Measurements from ENCODE around the gene SARM1. TPM values are rescaled to one million over a fixed set of nuclear protein-coding genes. Genes with fewer than 3 reads are reported as not detected.
"Not testable (repeated sequence)": the region's sequence is repeated elsewhere in the genome, so short reads cannot be mapped to it uniquely, and the experiment has no call there.

SARM1 gene
- total RNA-seq, 1 donor from 2014 or later: 8.6 TPM

GRCh38 chr17:28416703-28417311 lies 45.3 kb downstream of the SARM1 start:
- peak; percentile 56 for DNase-seq (ENCODE audit: low read depth)

GRCh38 chr17:28421787-28422305 lies 50.4 kb downstream of the SARM1 start:
- no peak for DNase-seq (ENCODE audit: low read depth)

GRCh38 chr17:28425206-28425605 lies 53.7 kb downstream of the SARM1 start:
- DNase-seq (ENCODE audit: low read depth): no peak

- DNase-seq (ENCODE audit: low read depth): no peak
Measured at GRCh38 chr17:28426081-28426519, 54.6 kb downstream of the SARM1 start.

- DNase-seq (ENCODE audit: low read depth): no peak
Measured at GRCh38 chr17:28427371-28427770, 55.9 kb downstream of the SARM1 start.

- not testable (repeated sequence) for DNase-seq (ENCODE audit: low read depth)
Measured at GRCh38 chr17:28427982-28428381, 56.5 kb downstream of the SARM1 start.

GRCh38 chr17:28433721-28434120 lies 62.2 kb downstream of the SARM1 start:
- DNase-seq (ENCODE audit: low read depth): no peak

- not testable (repeated sequence) for DNase-seq (ENCODE audit: low read depth)
Measured at GRCh38 chr17:28434326-28434725, 62.8 kb downstream of the SARM1 start.

GRCh38 chr17:28443901-28444638 lies 72.6 kb downstream of the SARM1 start:
- DNase-seq (ENCODE audit: low read depth): no peak

- no peak for DNase-seq (ENCODE audit: low read depth)
Measured at GRCh38 chr17:28446716-28447395, 75.4 kb downstream of the SARM1 start.

- DNase-seq (ENCODE audit: low read depth): no peak
Measured at GRCh38 chr17:28447396-28447760, 75.9 kb downstream of the SARM1 start.

GRCh38 chr17:28449859-28450258 lies 78.4 kb downstream of the SARM1 start:
- DNase-seq (ENCODE audit: low read depth): no peak

Small RNA genes lying within 50 kb of the gene (microRNA-seq; reads per million reads assigned to microRNA genes)
- not detected for gene MIR4723

Other genes starting within 250 kb of the SARM1 start
- gene TMEM97, start 52.5 kb upstream of the SARM1 start, total RNA-seq: 20.5 and 26.0 TPM in 2 replicates
- 26.2 and 31.7 TPM in 2 replicates for gene IFT20, start 36.2 kb upstream of the SARM1 start, total RNA-seq
- gene TNFAIP1, start 35.9 kb upstream of the SARM1 start, total RNA-seq: 69.0 and 91.3 TPM in 2 replicates
- 118 and 127 TPM in 2 replicates for gene POLDIP2, start 14.2 kb upstream of the SARM1 start, total RNA-seq
- gene SEBOX, start 6.5 kb upstream of the SARM1 start, total RNA-seq: not detected in 2 replicates
- gene VTN, start 1.4 kb upstream of the SARM1 start, total RNA-seq: 0.21 and 0.26 TPM in 2 replicates
- gene SLC46A1, start 34.5 kb downstream of the SARM1 start, total RNA-seq: 1.8 and 3.2 TPM in 2 replicates
- not detected in 2 replicates for gene SLC13A2, start 102.0 kb downstream of the SARM1 start, total RNA-seq
- gene FOXN1, start 134.7 kb downstream of the SARM1 start, total RNA-seq: not detected in 2 replicates
- gene UNC119, start 180.9 kb downstream of the SARM1 start, total RNA-seq: 74.8 and 222 TPM in 2 replicates
- gene PIGS, start 199.8 kb downstream of the SARM1 start, total RNA-seq: 162 and 204 TPM in 2 replicates
- 22.5 and 25.9 TPM in 2 replicates for gene ALDOC, start 205.2 kb downstream of the SARM1 start, total RNA-seq
- gene SPAG5, start 227.3 kb downstream of the SARM1 start, total RNA-seq: 2.2 and 4.3 TPM in 2 replicates
- 12.2 and 14.6 TPM in 2 replicates for gene RSKR, start 242.5 kb downstream of the SARM1 start, total RNA-seq